ENCODE results near the gene DDX19B. TPM values are rescaled to one million over a fixed set of nuclear protein-coding genes. Genes with fewer than 3 reads are reported as not detected.
"Not testable (repeated sequence)": the region's sequence is repeated elsewhere in the genome, so short reads cannot be mapped to it uniquely, and the experiment has no call there.

The DDX19B gene
- total RNA-seq, 1 donor, result 23.7 TPM

GRCh38 chr16:70364399-70364798 lies 65.4 kb downstream of the DDX19B start:
- H3K4me3 ChIP-seq (ENCODE audit: low read depth, low read length), result no peak overlapping the region
- no peak for TF ChIP-seq CTCF (IDR thresholded peaks at IDR 0.05; ENCODE audit: insufficient read depth, low read depth, low read length)
- DNase-seq (ENCODE audit: low read depth), result no peak

- peak; percentile 38 for DNase-seq (ENCODE audit: low read depth)
- H3K4me3 ChIP-seq (ENCODE audit: low read depth, low read length), result not testable (repeated sequence)
- peak; percentile 68 for TF ChIP-seq CTCF (IDR thresholded peaks at IDR 0.05; ENCODE audit: insufficient read depth, low read depth, low read length)
These were observed 71.2 kb downstream of the DDX19B start for GRCh38 chr16:70370145-70370544.

- DNase-seq (ENCODE audit: low read depth), result no peak
- no peak overlapping the region for H3K4me3 ChIP-seq (ENCODE audit: low read depth, low read length)
- TF ChIP-seq CTCF (IDR thresholded peaks at IDR 0.05; ENCODE audit: insufficient read depth, low read depth, low read length), result no peak
These were observed 71.9 kb downstream of the DDX19B start for GRCh38 chr16:70370924-70371323.

GRCh38 chr16:70372921-70373728 lies 74.1 kb downstream of the DDX19B start:
- no peak for DNase-seq (ENCODE audit: low read depth)
- no peak for TF ChIP-seq CTCF (IDR thresholded peaks at IDR 0.05; ENCODE audit: insufficient read depth, low read depth, low read length)
- no peak overlapping the region for H3K4me3 ChIP-seq (ENCODE audit: low read depth, low read length)

GRCh38 chr16:70374213-70374612 lies 75.2 kb downstream of the DDX19B start:
- no peak for TF ChIP-seq CTCF (IDR thresholded peaks at IDR 0.05; ENCODE audit: insufficient read depth, low read depth, low read length)
- H3K4me3 ChIP-seq (ENCODE audit: low read depth, low read length), result no peak overlapping the region
- DNase-seq (ENCODE audit: low read depth), result no peak

- TF ChIP-seq CTCF (IDR thresholded peaks at IDR 0.05; ENCODE audit: insufficient read depth, low read depth, low read length), result no peak
- H3K4me3 ChIP-seq (ENCODE audit: low read depth, low read length), result no peak overlapping the region
- no peak for DNase-seq (ENCODE audit: low read depth)
These were observed 76.9 kb downstream of the DDX19B start for GRCh38 chr16:70375636-70376611.

Measured in fibroblast of villous mesenchyme (primary cell).